ENCODE data around the gene C2orf69.

The C2orf69 gene

GRCh38 chr2:199973703-199974102 is 62.6 kb downstream of the C2orf69 start:
- no peak for DNase-seq

- DNase-seq, result no peak
Observed at GRCh38 chr2:199975273-199975895, 64.3 kb downstream of the C2orf69 start.
